ENCODE data around the gene CYP1B1.
"Not testable (repeated sequence)": the region's sequence is repeated elsewhere in the genome, so short reads cannot be mapped to it uniquely, and the experiment has no call there.

Gene CYP1B1

GRCh38 chr2:38098421-38099098, 22.6 kb upstream of the CYP1B1 start:
- no peak for DNase-seq (ENCODE audit: low read depth)

DNA sequence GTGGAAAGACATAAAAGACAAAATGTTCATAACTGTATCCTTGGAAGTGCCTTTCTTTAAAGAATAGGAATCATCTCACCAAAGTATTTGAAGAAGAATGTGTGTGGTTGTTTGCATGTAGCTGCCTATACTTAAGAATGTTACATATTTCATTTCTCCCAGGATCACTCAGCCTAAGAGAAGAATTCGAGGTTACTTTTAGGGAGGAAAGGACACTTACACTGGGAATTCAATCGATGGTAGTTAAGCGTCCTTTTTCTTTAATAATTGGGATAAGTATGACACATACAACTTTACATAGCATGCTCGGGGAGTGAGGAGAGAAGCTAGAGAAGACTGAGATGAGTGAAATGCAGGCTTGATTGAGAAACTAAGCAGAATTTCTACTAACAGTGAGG, 22.0 kb upstream of the CYP1B1 start:
- DNase-seq (ENCODE audit: low read depth), result peak; percentile 18

GRCh38 chr2:38097258-38097987, 21.5 kb upstream of the CYP1B1 start:
- no peak for DNase-seq (ENCODE audit: low read depth)

- peak; percentile 19 for DNase-seq (ENCODE audit: low read depth)
Measured at GRCh38 chr2:38095996-38096861, 20.3 kb upstream of the CYP1B1 start.

- no peak for DNase-seq (ENCODE audit: low read depth)
Measured at GRCh38 chr2:38095079-38095995, 19.4 kb upstream of the CYP1B1 start.

DNA sequence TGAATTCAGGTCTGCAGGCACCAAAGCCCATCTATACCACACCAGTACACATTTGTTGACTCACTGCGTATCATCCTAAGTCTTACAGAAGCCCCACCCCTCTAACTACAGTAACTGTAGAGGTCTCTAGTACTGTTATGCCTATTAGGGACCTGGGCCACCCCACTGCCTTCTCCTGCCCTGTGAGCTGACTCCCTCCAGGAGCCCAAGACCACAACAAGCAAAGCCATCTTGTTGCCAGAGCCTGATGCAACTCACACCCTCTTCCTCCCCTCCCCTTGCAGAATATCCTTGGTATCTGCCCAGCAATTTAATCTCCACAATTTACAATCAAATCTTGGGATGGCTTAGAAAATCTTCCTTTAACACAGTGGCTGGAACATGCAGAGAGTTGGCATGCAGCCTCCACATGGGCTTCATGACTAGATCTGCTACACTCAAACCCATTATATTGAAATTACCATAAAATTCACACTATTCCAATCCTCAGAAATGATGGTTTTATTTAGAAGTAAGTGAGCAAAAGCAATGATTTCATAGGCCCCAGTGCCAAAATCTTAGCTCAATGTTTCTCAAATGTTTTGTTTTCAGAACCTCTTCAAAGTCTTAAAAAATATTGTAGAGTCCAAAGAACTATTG, 17.7 kb upstream of the CYP1B1 start:
- no peak for DNase-seq (ENCODE audit: low read depth)

DNA sequence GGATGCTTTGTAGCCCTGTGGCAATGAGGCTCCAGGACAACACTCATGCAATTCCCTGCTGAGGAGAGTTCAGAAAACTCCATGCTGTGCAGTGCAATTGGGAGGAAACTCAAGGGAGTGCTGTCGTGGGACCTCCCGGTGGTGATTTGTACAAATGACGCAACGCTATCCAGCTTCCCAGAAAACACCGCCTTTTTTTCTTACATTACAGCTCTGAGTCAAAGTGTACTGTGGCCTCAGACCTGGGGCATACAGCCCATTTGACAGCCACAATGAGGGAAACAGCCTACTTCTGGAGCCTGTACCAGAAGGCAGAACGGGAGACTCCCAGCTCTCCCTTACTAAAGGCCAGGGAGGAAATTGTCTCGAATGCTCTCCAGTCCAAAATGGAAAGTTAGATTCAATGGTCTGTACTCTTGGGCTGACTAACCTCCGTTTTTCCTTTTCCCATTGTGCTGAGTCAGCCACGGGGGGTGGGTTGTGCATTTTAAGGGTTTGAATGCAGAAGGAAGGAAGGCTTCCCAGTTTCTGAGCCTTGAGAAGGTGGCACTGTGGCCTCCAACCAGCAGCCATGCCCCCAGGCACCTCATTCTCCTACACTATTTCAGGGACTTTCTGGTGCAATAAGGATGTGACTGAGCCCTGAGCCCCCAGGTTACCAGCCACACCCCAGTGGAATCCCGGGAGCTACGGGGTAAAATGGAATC, 16.4 kb upstream of the CYP1B1 start:
- peak; percentile 14 for DNase-seq (ENCODE audit: low read depth)

- no peak for DNase-seq (ENCODE audit: low read depth)
Measured at GRCh38 chr2:38091760-38092159, 15.8 kb upstream of the CYP1B1 start.

DNA sequence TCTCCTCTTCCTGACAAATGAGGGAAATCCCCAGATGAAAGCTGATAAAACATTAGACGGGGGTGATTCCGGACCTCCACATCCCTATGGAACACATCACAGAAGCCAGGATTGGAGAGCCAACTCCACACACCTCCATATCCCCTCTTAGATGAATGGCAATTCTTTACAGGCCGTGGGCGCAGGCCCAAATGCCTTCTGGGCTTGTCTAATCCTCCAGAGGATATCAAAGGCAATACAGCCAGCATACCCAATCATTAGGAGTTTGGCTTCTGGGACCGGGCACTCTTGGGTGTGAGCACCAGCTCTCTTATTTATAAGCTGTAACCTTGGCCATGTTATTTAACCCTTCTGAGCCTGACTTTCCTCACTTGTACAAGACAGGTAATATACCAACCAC, 15.0 kb upstream of the CYP1B1 start:
- DNase-seq (ENCODE audit: low read depth), result no peak

- not testable (repeated sequence) for DNase-seq (ENCODE audit: low read depth)
Measured at GRCh38 chr2:38090212-38090611, 14.3 kb upstream of the CYP1B1 start.

- DNase-seq (ENCODE audit: low read depth), result not testable (repeated sequence)
Measured at GRCh38 chr2:38085998-38086698, 10.2 kb upstream of the CYP1B1 start.

GRCh38 chr2:38084556-38084955, 8.6 kb upstream of the CYP1B1 start:
- DNase-seq (ENCODE audit: low read depth), result not testable (repeated sequence)

DNA sequence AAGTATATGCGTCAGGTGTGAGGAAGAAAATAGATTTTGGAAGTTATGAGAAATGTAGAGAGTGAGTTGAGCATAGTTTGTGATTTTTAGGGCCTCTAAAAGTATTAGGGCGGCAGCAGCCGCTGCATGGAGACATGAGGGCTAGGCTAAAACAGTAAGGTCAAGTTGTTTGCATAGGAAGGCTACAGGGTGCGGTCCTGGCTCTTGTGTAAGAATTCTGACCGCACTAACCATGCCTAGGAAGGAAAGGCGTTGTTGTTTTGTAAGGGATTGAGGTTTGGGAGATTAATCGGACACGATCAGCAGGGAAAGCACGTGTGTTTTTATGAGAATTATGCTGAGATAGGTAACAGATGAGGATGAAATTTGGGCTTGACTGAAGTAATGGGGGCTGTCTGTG, 6.8 kb upstream of the CYP1B1 start:
- not testable (repeated sequence) for DNase-seq (ENCODE audit: low read depth)

DNA sequence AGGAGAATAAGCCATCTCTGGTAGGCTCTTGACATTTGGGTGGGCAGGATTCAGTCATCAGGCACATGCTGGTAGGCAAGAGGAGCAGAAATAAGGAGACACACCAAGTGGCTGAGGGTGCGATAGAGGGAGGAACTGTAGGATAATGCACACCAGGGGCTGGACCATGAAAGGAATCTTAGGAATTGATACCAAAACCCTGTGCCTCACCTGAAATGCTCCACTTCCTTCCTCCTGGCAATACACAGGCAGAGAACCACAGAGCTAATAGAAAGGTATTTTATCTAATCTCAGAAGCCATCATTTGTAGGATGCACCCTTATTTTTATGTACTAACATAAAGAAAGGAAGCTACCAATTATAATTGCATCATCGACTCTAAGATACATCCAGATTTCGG, 4.4 kb upstream of the CYP1B1 start:
- DNase-seq (ENCODE audit: low read depth), result no peak

DNA sequence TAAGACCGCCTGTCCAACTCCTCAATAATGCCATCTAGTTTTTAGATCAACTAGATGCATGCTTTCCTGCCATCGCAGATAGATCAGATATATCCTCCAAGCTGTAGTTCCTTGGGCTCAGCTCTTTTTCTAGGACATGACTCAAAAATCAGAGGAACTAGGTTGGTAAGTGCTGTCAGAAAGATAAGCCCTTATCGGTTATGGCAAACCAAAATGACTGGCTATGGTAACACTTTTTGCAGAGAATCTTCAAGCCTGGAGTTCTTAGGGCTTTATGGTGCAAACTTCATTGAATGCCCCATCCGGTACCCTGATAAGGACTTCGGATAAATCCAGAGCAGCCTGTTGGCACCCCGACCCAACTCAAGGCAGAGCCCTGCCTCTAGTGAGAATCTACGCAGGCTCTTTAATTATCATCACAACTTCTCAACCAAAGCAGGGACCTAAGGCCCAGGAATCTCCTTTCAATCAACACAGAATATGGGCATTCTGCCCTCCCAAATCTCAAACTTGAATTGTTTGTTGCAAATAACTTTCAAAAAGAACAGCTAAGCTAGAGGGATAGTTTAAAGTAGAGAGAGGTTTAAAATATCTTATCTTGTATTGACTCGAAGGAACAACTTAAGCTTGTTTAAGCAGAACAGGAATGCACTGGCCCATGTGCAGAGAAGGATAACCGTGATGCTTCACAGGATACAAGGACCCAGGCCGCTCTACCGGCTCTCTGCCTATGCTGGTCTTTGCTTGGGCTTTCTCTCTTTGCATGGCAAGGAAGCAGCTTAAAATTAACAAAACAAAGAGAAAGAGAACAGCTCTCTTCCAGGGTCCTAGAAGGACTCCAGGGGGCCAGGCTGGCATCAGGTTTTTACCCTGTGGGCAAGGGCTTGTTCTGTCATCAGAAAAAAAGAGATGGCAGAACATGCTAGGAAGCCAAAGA, 3.4 kb upstream of the CYP1B1 start:
- DNase-seq (ENCODE audit: low read depth), result no peak

- no peak for DNase-seq (ENCODE audit: low read depth)
Measured at GRCh38 chr2:38077431-38077769, 1.4 kb upstream of the CYP1B1 start.

- peak; percentile 86 for DNase-seq (ENCODE audit: low read depth)
Measured at GRCh38 chr2:38076710-38077430, 919 bp upstream of the CYP1B1 start.

GRCh38 chr2:38076152-38076709, 280 bp upstream of the CYP1B1 start:
- peak; percentile 63 for DNase-seq (ENCODE audit: low read depth)

All from EH (cell line).